GM18870 (cell line): Measurements from ENCODE around the gene FCER1G.
"Not testable (repeated sequence)": the region's sequence is repeated elsewhere in the genome, so short reads cannot be mapped to it uniquely, and the experiment has no call there.

Experiments
- ATAC-seq: cut with Tn5 transposase; IDR thresholded peaks from one replicate; pipeline ENCODE4 v1.9.1; 2021; ENCODE audit warnings: moderate library complexity; ENCODE audit not compliant: unreplicated experiment

FCER1G gene

GRCh38 chr1:161206411-161207140 lies 8.5 kb upstream of the FCER1G start:
- no peak for ATAC-seq

GRCh38 chr1:161207173-161207572 lies 7.9 kb upstream of the FCER1G start:
- no peak for ATAC-seq

GRCh38 chr1:161209790-161210409 lies 5.2 kb upstream of the FCER1G start:
- ATAC-seq: no peak

GRCh38 chr1:161214369-161214768 lies 726 bp upstream of the FCER1G start:
- ATAC-seq: no peak

- ATAC-seq: peak; percentile 79
These were observed 2.0 kb downstream of the FCER1G start for GRCh38 chr1:161216945-161217712.

DNA sequence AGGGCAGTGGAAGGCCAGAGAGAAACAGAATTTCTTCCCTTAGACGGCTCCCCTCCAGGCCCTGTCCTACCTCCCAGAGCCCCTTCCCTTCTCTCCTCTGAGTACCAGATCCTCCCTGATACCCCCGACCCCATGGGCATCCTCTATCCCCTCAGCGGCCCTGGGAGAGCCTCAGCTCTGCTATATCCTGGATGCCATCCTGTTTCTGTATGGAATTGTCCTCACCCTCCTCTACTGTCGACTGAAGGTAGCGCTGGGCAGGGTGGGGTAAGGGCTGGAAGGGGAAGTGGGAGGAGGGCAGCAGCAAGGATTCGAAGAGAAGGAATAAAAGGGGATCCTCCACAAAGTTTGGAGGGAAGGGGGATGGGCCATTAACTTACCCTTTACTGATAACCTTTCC lies 2.7 kb downstream of the FCER1G start:
- ATAC-seq: no peak

GRCh38 chr1:161218301-161219077 lies 3.4 kb downstream of the FCER1G start:
- ATAC-seq: no peak

- ATAC-seq: no peak
These were observed 4.2 kb downstream of the FCER1G start for GRCh38 chr1:161219078-161219892.

- ATAC-seq: no peak
These were observed 4.9 kb downstream of the FCER1G start for GRCh38 chr1:161220002-161220401.

- ATAC-seq: no peak
These were observed 7.3 kb downstream of the FCER1G start for GRCh38 chr1:161222175-161223019.

DNA sequence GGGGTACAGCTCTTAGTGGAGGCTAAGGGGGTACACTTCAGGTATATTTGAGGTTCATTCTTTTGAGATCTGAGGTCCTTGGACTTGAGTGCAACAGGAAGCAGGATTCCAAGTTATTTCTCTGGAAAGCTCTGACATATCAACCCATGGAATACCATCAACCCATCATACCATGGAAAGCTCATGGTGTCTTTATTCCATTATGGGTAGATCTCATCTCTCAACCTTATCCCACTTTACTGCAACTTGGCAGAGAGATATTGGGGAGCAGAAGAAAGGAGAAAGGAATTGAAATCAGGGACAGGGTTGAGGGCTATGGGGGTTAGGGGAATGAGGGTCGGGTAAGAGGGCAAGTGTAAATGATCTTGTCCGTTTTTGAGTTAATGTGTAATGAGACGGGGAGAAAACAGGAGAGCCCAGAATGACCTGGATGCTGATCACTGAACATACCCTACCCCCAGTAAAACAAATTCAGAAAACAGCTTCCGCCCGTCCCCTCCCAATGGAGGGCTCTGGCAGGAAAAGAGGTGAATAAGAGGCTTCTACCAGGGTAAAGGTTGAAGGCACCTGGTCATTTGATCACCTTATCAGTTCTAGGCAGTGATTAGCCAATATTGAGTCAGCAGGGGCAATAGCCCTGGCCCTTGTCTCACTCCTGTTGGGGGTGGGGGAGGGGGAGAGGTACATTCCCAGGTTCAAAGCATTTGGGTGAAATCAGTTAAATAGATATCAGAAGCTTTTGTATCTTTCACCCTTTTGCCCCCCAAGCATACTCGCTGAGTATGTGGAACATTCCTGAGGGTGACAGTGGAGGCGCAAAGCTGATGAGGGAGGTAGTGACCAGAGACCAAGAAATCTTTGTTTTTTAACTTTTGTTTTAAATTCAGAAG lies 9.0 kb downstream of the FCER1G start:
- ATAC-seq: no peak

GRCh38 chr1:161224695-161225087 lies 9.6 kb downstream of the FCER1G start:
- ATAC-seq: not testable (repeated sequence)

DNA sequence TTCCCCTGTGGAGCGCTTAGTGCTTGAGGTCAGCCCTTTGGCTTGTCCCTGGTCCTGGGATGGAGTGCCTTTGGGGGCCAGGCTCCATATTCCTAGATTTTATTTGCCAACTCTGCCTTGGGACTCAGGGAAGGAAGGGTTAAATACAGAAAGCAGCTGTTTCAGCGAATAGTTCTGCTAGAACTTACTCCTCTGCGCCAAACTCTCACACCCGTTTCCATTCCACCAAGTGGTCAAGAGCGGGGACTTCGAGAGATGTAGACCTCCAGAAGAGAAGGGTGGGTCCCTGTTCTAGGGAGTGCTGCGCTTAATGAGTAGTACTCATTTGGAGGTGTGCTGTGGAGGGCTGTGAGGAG lies 10.1 kb downstream of the FCER1G start:
- ATAC-seq: no peak

GRCh38 chr1:161225534-161226319 lies 10.6 kb downstream of the FCER1G start, which contains the start of gene TOMM40L:
TSS of gene TOMM40L (plus strand) at chr1:161226060. CDS start at chr1:161226490, 430 bp downstream.
- ATAC-seq: peak; percentile 94

DNA sequence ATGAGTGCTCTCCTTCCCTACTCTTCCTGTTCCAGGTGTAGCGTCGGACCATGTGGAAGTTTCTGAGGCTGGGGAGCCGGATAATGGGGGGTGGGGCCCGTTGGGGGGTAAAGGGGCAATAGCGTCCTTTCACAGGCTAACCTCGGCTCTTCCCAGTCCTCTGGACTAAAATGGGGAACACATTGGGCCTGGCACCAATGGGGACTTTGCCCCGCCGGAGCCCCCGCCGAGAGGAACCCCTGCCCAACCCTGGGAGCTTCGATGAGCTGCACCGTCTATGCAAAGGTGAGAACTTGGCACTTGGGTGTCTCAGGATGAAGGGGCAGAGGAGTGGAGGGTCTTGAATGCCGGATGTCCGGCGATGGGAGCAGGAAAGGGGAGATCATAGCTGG lies 11.2 kb downstream of the FCER1G start:
- ATAC-seq: no peak

DNA sequence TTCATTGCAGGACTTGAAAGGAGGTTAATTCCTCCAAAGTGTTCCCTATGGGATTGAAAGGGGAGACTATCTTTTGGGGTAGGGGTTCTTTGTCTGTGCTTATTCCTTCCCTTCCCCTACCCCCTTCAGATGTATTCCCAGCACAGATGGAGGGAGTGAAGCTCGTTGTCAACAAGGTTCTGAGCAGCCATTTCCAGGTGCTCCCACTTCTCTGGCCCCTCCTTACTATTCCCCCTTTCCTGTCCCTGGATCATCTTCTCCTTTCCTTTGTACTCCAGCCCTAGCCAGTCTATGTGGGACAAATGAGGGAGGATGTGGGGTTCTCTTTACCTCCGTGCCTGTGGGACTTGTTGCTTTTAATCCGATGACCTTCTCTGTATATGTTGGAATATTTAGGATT lies 11.7 kb downstream of the FCER1G start:
- ATAC-seq: no peak

GRCh38 chr1:161227196-161227871 lies 12.2 kb downstream of the FCER1G start:
- no peak for ATAC-seq
